Chondrocyte (in vitro differentiated cells): ENCODE results near the gene SYNE1. TPM values are rescaled to one million over a fixed set of nuclear protein-coding genes. Genes with fewer than 3 reads are reported as not detected.

Source experiments
- DNase-seq: peaks from one replicate; pipeline ENCODE4 v3.0.0; 2021; ENCODE audit warnings: mixed read lengths, low spot score
- H3K27ac Mint-ChIP-seq: one replicate; pipeline ENCODE4 v1.8.0; 2021; ENCODE audit warnings: mild to moderate bottlenecking, moderate library complexity, mixed read lengths; ENCODE audit not compliant: unreplicated experiment
- H3K27me3 Mint-ChIP-seq: 2 replicates; pipeline ENCODE4 v1.8.0; 2021; ENCODE audit warnings: low read depth, mixed read lengths
- H3K36me3 Mint-ChIP-seq: 2 replicates; pipeline ENCODE4 v1.8.0; 2021; ENCODE audit warnings: low read depth, mixed read lengths
- H3K4me1 Mint-ChIP-seq: 2 replicates; pipeline ENCODE4 v1.8.0; 2021; ENCODE audit warnings: low read depth, mild to moderate bottlenecking, mixed read lengths
- H3K4me3 Mint-ChIP-seq: one replicate; pipeline ENCODE4 v1.8.0; 2021; ENCODE audit warnings: mild to moderate bottlenecking, moderate library complexity, mixed read lengths; ENCODE audit not compliant: unreplicated experiment
- H3K9me3 Mint-ChIP-seq: 2 replicates; pipeline ENCODE4 v1.8.0; 2021; ENCODE audit warnings: low read depth, mixed read lengths
- total RNA-seq: library from RNA; stranded (reverse); gene quantifications from 3 replicates; pipeline ENCODE4 v1.2.1, GENCODE V29; 2021
- TF ChIP-seq, protein P1 (sequence below): fragments of 200-600 bp; sonication (generic); IDR thresholded peaks from 2 replicates; pipeline ENCODE4 v1.5.0; 2021; ENCODE audit warnings: antibody characterized with exemption, mild to moderate bottlenecking, moderate library complexity

SYNE1 gene
- total RNA-seq, 1 donor from 2014 or later = 151 TPM

DNA sequence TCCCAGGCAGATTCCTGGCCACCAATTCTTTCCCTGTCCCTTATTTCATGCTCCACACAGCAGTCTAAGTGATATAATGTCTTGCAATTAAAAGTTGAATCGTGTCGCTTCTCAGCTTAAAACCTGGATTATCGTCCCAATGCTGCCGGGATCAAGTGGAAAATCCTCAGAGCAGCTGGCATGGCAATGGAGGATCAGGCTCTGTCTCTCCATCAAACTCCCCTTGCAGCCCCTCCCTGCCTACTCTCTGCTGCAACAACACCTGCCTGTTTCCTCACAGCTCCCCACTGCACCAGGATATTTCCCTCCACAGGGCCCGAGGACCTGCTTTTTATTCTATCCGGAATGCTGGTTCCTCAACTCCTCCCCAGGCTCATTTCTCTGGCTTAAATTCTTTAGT, 277.1 kb downstream of the SYNE1 start:
- Mint-ChIP-seq H3K4me1 (peaks cover 9% of the 10 kb centered on the region), H3K9me3 (no peaks in the 10 kb centered on the region), H3K36me3 (peaks cover 23% of the 10 kb centered on the region), H3K4me3 (no peak overlapping the region), H3K27me3 (no peaks in the 10 kb centered on the region), H3K27ac (no peak overlapping the region)
- TF ChIP-seq, protein P1, sequence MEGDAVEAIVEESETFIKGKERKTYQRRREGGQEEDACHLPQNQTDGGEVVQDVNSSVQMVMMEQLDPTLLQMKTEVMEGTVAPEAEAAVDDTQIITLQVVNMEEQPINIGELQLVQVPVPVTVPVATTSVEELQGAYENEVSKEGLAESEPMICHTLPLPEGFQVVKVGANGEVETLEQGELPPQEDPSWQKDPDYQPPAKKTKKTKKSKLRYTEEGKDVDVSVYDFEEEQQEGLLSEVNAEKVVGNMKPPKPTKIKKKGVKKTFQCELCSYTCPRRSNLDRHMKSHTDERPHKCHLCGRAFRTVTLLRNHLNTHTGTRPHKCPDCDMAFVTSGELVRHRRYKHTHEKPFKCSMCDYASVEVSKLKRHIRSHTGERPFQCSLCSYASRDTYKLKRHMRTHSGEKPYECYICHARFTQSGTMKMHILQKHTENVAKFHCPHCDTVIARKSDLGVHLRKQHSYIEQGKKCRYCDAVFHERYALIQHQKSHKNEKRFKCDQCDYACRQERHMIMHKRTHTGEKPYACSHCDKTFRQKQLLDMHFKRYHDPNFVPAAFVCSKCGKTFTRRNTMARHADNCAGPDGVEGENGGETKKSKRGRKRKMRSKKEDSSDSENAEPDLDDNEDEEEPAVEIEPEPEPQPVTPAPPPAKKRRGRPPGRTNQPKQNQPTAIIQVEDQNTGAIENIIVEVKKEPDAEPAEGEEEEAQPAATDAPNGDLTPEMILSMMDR = no peak
- DNase-seq = no peak

DNA sequence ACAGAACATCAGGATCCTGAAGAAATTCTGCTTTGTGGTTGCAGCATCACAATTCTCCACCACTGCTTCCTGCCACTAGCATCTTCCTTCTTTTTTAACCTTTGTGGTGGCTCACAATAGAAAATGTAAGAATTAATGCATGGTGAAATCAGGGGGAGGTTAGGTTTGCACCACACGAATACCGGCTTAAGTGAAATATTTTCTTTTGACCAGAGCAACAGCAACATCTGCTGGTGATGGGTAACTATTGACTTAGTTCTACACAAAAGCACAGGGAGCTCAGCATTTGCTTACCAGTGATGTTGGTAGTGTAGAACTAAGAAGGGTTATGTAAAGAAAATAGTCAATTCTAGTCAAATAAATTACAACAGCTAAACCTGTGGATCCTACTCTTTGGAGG, 280.5 kb downstream of the SYNE1 start:
- Mint-ChIP-seq H3K27ac (no peak overlapping the region), H3K9me3 (no peaks in the 10 kb centered on the region), H3K36me3 (peaks cover 34% of the 10 kb centered on the region), H3K27me3 (no peaks in the 10 kb centered on the region), H3K4me3 (no peak overlapping the region), H3K4me1 (peaks cover 9% of the 10 kb centered on the region)
- DNase-seq = no peak
- TF ChIP-seq, protein P1 = peak; percentile 64

DNA sequence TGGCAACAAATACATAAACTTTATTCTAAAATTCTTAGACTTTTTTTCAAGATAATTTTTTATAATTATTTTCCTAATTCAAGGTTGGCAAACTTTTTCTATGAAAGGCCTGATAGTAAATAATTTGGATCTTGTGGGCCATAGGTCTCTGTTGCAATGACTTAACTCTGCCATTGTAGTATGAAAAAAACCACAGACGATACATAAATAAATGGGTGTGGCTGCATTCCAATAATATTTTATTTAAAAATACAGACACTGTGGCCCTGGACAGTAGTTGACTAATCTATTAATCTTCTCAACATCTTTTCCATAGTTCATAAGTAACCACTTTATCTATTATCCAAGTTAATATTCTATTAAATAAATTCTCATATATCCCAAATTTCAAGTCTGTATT, 281.1 kb downstream of the SYNE1 start:
- Mint-ChIP-seq H3K36me3 (peaks cover 34% of the 10 kb centered on the region), H3K4me1 (peaks cover 9% of the 10 kb centered on the region), H3K4me3 (no peak overlapping the region), H3K27ac (no peak overlapping the region), H3K27me3 (no peaks in the 10 kb centered on the region), H3K9me3 (no peaks in the 10 kb centered on the region)
- TF ChIP-seq, protein P1 = no peak
- DNase-seq = no peak

DNA sequence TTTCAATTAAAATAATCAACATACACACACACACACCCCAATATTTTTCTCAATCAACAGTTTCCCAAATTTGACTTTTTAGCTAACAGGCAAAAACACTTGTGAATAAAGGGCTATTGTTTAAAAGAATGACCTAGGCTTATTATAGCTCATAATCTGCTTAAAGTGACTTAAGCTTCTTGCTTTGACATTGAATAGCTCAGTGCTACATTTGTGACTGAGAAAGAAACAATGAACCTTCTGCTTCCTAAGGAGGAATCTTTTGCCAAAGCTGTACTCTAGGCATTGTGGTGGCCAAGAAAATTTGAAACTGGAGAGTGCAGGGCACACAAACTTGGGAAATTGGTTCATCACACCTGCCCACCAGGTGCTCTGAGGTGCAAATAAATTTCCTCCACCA, 282.0 kb downstream of the SYNE1 start:
- TF ChIP-seq, protein P1 = no peak
- H3K4me1 Mint-ChIP-seq = peaks cover 9% of the 10 kb centered on the region
- no peak for DNase-seq
- H3K4me3 Mint-ChIP-seq = no peak overlapping the region
- H3K9me3 Mint-ChIP-seq = no peaks in the 10 kb centered on the region
- H3K36me3 Mint-ChIP-seq = peaks cover 40% of the 10 kb centered on the region
- H3K27me3 Mint-ChIP-seq = no peaks in the 10 kb centered on the region
- H3K27ac Mint-ChIP-seq = no peak overlapping the region

DNA sequence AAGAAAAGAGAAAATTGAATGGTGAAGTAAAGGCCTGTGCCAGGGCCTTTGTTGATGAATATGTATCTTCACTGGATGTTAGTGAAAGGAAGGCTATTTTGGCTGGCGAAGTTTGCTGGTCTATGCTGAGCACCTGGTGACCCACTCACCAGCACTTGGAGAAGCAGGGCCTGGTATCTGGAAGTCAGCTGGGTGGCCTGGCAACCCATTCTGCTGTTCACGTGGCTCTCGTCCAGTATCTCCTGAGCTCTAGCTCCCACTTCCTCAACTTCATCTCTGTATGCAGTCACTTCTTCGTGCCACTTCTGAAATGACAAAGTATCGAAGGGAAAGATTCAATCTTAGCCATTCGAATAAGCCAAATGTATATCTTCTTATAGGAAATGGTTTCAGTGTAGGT, 283.7 kb downstream of the SYNE1 start:
- TF ChIP-seq, protein P1 = no peak
- Mint-ChIP-seq H3K27me3 (no peaks in the 10 kb centered on the region), H3K4me1 (peaks cover 9% of the 10 kb centered on the region), H3K27ac (no peak overlapping the region), H3K36me3 (peaks cover 47% of the 10 kb centered on the region), H3K4me3 (no peak overlapping the region), H3K9me3 (no peaks in the 10 kb centered on the region)
- DNase-seq = no peak
